Measurements from ENCODE around the gene C18orf54.

DNA sequence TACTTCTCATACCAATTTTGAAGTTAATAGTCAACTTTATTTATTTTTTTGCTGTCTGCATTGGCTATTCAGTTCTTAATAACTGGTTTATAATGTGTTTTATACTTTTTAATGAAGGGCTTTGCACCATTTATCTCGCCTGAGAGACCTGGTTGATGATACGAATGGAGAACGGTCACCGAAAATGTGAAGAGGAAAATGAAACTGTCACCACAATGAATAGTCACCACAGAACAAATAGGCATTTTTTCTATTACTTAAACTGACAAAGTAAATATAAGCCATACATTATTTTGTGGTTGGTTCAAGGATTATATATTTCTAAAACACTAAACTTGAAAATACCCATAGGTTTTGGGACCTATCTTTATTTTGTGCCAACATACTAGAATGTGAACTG, 20.4 kb downstream of the C18orf54 start:
- no peak for TF ChIP-seq SMAD1 (IDR thresholded peaks at IDR 0.05; ENCODE audit: low read depth, low read length, partially characterized antibody)
- TF ChIP-seq MTF1 (CRISPR knock-in tag; IDR thresholded peaks at IDR 0.05; ENCODE audit: borderline replicate concordance), result no peak
- no peak for TF ChIP-seq EZH2 (IDR thresholded peaks at IDR 0.05; ENCODE audit: borderline replicate concordance, low read depth, low read length)

Measured in K562 (cell line).